Right forelimb (tissue), 1 donor: ENCODE measurements around the gene ARHGAP45.

Experiments used
- DNase-seq: peaks from one replicate; pipeline ENCODE4 v3.0.0-alpha.2; 2018

Gene ARHGAP45

DNA sequence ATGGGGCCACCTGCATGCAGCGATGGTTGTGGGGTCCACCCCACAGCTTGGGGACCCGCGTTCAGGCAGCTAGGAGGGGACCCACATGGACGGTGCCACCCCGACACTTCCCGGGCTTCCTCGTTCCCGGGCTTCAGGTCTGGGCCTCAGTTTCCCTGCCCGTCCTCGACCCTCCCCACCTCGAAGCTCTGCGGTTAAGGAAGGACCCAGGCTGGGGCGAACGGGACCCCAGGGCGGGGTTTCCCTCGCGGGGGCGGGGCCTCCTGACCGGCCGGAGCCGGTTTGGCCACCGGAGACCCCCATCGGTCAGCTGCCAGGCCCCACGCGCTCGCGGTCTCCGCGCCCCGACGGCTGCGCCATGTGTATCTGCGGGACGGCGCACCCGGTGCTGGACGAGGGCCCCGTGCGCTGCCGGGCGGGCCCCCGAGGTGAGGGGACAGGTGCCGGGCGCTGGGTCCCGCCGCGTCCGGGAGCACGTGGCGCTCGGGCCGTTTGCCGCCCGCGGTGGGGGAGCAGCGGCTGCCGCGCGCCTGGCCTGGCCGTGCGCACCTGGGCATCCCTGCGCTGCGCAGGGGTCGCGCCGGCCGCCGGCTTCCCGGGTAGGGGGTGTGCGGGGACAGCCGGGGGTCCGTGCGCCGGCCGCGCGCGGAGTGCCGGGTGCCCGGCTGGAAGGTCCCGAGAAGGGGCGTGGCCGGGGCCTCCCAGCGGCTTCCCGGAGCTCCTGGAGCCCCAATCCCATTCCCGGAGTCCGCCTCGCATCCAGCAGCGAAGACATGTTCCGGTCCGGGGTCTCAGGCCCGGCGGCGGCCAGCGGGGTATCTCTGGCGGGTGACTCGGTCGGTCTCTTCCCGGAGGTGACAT lies 4.2 kb downstream of the ARHGAP45 start:
- DNase-seq: no peak

DNA sequence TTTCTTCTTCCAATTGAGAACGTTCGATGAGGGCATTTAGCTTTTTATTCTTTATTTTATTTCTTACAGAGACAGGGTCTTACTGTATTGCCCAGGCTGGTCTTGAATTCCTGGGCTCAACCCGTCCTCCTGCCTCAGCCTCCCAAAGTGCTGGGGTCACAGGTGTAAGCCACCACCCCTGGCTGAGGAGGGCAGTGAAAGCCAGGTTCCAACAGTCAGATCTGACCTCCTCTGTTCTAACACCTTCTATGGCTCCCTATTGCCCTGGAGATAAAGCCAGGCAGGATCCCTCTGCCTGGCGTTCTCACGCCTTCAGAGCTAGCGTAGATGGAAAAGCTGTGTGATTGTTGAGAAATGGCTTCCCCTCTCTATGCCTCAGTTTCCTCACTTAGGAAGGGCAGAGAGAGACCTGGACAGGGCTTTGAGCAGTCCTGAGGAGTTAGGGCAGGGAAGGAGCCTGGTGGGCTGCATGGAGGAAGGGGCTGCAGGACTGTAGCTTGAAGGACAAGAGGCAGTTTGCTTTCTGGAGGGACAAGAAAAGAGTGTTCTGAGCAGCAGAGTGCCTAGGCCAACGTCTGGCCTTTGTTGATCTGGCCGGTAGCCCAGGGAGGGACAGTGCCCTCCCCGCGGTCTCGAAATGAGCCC lies 5.5 kb downstream of the ARHGAP45 start:
- DNase-seq: no peak

GRCh38 chr19:1073063-1073955 lies 6.3 kb downstream of the ARHGAP45 start:
- DNase-seq: no peak

- DNase-seq: no peak
Observed at GRCh38 chr19:1073956-1074517, 7.1 kb downstream of the ARHGAP45 start.

- no peak for DNase-seq
Observed at GRCh38 chr19:1074544-1075283, 7.7 kb downstream of the ARHGAP45 start.

DNA sequence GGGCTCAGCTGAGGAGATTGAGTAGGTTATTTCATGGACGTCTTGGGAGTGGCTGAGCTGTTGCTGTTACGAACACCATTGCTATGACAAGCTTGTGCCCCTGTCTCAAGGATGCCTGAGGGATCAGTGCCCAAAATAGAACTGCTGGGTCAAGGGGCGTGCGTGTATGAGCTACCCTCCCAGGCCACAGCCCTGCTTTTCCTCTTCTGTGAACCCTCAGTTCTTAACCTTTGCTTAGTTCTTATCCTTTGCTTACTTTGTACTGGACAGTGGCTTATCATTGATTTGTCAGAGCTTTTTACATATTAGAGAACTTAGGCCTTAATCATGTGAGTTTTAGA lies 9.0 kb downstream of the ARHGAP45 start:
- no peak for DNase-seq

DNA sequence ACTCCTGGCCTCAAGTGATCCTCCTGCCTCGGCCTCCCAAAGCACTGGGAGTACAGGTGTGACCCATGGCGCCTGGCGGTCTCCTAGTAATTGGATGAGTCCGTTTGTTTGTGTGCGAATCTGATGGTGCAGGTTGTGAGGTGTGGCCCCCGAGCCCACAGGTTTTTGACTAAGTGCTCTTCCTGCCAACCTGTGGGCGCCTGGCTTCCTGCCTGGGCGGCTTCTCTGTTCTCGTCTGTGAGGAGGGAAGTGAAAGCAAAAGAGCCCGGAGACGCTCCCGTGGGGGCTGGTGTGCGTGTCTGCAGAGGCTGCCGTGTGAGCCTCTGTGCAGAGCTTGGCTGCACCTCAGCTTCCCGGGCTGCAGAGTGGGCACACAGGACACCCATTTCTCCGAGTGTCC lies 10.0 kb downstream of the ARHGAP45 start:
- no peak for DNase-seq

DNA sequence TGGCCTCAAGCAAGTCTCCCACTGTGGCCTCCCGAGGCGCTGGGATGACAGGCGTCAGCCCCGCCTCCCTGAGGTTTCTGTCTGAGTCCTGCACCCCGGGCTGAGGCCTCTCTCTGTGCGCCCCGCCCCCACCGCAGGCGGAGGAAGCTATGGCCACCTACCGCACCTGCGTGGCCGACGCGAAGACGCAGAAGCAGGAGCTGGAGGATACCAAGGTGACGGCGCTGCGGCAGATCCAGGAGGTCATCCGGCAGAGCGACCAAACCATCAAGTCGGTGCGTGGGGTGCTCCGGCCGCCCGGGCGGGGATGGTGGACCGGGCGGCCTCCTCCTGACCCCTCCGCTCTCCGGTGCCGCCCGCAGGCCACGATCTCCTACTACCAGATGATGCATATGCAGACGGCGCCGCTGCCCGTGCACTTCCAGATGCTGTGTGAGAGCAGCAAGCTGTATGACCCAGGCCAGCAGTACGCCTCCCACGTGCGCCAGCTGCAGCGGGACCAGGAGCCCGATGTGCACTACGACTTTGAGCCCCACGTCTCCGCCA lies 12.7 kb downstream of the ARHGAP45 start:
- DNase-seq: no peak

DNA sequence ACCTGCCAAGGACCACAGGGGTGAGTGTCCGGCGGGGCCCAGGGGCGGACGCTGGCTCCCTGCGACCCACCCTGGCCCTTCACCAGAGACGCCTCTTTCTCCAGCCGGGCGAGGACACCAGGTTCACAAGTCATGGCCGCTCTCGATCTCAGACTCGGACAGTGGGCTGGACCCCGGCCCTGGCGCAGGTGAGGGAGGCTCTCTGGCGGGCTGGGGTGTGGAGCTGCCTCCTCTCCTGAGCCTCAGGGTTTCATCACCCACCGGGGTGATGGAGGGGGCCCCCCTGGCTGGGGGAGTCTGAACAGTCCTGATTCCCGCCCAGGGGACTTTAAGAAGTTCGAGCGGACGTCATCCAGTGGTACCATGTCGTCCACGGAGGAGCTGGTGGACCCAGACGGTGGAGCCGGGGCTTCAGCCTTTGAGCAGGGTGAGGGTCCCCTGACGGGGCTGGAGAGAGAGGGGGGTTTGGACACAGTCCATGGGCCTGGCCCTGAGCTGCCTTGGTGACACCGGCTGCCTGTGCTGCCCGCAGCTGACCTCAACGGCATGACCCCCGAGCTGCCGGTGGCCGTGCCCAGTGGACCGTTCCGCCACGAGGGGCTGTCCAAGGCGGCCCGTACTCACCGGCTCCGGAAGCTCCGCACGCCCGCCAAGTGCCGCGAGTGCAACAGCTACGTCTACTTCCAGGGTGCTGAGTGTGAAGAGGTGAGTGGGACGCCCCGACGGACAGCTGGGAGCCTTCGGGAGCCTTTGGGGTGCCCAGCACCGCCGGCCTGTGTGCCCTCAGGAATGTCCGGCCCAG lies 13.6 kb downstream of the ARHGAP45 start:
- no peak for DNase-seq

- no peak for DNase-seq
Observed at GRCh38 chr19:1081301-1082164, 14.6 kb downstream of the ARHGAP45 start.

DNA sequence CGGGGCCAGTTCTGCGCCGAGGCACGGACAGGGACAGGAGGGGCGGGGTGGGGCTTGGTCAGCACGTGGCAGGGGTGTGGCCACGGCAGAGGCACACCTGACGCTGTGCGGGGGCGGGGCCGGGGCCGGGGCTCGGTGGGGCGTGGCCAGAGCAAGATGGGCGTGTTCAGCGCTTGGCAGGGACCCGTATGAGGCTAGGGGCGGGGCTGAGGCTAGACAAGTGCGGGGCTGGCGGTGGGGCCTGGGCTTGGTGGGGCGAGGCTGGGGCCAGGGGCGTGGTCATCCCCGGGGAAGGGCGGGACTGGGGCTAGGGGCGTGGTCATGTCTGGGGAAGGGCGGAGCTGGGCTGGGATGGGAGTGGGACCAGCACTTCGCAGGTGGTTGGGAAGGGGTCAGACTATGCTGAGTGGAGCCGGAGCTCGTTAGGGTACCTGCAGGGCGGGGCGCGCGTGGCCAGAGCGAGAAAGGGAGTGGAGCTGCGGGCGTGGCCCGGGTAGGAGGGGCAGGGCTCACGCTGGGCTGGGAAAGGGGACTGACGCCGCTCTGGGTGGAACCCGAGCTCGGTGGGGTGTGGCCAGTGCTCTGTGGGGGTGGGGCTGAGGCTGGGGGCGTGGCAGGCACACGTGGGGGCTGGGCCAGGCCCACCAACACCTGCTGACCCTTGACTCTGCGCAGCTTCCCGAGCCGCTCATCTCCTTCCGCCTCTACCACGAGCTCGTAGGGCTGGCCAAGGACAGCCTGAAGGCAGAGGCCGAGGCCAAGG lies 15.4 kb downstream of the ARHGAP45 start:
- DNase-seq: no peak

DNA sequence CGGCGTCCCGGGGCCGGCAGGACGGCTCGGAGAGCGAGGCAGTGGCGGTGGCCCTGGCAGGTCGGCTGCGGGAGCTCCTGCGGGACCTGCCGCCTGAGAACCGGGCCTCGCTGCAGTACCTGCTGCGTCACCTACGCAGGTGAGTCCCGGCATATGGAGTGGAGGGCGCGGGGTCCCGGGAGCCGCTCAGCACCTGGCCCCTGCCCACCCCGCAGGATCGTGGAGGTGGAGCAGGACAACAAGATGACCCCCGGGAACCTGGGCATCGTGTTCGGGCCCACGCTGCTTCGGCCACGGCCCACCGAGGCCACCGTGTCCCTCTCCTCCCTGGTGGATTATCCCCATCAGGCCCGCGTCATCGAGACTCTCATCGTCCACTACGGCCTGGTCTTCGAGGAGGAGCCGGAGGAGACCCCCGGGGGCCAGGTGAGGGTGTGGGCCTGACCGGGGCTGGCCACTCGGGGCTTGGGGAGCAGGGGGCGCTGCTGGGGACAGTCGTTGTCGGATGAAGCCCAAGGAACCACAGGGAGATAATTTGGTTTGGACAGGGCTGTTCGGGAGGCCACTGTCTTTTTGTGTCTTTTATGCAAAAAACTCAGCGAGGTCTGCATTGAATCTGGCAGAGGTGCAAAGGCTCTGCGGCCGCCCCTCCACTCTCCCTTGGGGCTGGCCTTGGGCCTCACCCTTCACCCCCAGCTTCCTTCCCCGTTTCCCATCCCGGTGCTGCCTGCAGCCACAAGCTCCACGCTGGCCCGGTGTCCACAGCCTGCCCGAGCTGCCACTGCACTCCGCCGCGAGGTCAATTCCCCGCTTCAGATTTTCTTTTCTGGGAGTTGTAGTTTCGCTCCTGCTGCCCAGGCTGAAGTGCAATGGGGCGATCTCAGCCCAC lies 16.2 kb downstream of the ARHGAP45 start:
- no peak for DNase-seq

DNA sequence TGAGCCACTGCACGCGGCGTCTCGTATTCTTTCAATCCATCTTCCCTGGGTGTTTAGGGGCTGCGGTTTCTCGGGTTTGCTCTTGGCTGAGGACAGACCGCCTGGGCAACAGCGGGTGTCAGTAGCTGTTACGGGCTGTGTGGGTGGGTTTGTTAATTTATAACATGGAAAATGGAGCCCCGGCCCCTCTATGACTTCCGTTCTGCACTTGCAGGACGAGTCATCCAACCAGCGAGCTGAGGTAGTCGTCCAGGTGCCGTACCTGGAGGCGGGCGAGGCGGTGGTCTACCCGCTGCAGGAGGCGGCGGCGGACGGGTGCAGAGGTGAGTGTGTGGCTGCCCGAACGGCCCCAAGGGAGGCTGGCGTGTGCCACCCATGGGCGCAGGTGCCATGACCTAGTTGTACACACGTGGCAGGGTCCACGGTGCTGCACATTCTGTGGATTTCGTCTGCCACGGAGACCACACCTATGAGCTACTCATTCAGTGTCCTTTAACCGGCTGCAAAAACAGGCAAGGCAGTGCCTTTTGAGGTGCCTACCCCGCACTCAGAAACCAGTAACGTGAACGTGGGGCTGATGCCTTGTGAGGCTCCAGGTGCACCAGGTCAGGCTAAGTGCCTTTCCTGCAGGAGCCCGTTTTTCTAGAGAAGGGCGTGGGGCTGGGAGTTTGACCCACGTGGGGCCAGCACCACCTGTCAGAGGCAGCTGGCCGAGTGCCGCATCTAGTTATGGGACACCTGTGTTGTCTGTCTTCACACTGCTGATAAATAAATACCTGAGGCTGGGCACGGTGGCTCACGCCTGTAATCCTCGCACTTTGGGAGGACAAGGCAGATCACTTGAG lies 17.3 kb downstream of the ARHGAP45 start:
- no peak for DNase-seq

DNA sequence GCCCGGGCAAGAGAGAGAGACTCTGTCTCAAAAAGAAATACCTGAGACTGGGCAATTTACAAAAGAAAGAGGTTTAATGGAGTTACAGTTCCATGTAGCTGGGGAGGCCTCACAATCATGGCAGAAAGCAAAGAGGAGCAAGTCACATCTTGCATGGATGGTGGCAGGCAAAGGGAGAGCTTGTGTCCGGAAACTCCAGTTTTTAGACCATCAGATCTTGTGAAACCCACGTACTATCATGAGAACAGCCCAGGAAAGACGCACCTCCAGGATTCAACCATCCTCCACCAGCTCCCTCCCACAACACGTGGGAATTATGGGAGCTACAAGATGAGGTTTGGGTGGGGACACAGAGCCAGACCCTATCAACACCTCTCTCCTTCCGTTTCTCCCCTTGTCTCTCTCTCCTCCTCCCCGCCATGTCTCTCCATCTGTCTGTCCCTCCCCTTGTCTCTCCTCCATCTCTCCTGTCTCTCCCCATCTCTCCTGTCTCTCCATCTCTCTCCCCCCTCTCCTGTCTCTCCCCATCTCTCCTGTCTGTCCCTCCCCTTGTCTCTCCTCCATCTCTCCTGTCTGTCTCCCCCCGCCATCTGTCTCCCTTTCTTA lies 18.2 kb downstream of the ARHGAP45 start:
- no peak for DNase-seq

DNA sequence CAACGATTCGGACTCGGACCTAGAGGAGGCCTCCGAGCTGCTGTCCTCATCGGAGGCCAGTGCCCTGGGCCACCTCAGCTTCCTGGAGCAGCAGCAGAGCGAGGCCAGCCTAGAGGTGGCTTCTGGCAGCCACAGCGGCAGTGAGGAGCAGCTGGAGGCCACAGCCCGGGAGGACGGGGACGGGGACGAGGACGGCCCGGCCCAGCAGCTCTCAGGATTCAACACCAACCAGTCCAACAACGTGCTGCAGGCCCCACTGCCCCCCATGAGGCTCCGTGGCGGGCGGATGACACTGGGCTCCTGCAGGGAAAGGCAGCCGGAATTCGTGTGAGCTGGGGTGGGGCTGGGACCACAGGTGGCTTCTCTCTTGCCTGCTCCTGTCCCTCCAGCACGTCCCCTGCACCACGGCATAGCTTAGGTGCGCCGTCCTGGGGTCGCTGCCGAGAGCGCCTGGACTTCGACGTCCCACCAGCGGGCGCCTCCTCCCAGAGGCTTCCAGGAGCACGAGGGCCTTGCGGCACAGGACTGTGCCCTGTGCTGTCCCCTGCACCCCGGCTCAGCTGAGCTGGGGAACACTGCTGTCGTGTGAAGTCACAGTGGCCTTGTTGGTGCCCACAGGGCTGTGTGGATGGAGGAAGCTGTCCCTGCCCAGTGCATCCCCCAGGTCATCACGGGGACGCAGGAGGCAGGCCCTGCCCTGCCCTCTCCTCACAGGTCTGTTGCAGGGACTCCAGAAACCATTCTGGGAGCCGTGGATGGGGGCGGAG lies 18.9 kb downstream of the ARHGAP45 start:
- no peak for DNase-seq

- DNase-seq: no peak
Observed at GRCh38 chr19:1086613-1087012, 19.6 kb downstream of the ARHGAP45 start.
